ENCODE results near the gene TANGO2. TPM values are rescaled to one million over a fixed set of nuclear protein-coding genes. Genes with fewer than 3 reads are reported as not detected.

The TANGO2 gene
- polyA plus RNA-seq, 1 donor from 2014 or later: 12.7 TPM

DNA sequence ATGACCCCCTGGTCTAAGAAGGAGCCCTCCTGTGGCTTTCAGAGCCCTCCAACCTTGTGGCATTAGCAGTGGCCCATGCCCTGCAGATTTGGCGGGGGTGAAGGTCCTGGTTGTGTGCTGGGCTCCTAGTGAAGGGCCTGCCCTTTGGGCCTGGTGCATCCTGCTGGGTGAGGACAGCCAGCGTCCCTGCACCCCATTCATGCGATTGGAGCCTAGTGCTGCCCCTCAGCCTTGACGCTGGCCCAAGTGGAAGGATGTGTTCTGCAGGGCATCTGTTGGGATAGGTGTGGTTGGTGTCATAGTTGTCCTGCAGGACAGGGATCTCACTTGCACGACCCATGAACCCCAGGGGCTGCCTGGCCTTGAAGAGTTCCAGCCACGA is 31.0 kb downstream of the TANGO2 start:
- TF ChIP-seq SMC3 (conservative IDR thresholded peaks at IDR 0.05; ENCODE audit: poor library complexity): no peak
- H3K9me3 ChIP-seq (ENCODE audit: low read length): no peaks in the 10 kb centered on the region
- no peaks in the 10 kb centered on the region for H3K79me2 ChIP-seq (replicated peaks; ENCODE audit: insufficient read depth, low read length)
- H3K9me2 ChIP-seq (ENCODE audit: insufficient read depth, low read length): no peaks in the 10 kb centered on the region
- no peak overlapping the region for H2AFZ ChIP-seq (ENCODE audit: low read depth, low read length)
- H3K4me2 ChIP-seq (ENCODE audit: low read length): no peak overlapping the region
- no peak overlapping the region for H3K27ac ChIP-seq (ENCODE audit: low read length)
- no peaks in the 10 kb centered on the region for H4K20me1 ChIP-seq (ENCODE audit: insufficient read depth)
- no peaks in the 10 kb centered on the region for H3F3A ChIP-seq (ENCODE audit: insufficient read depth, low read length, poor library complexity, severe bottlenecking)
- no peaks in the 10 kb centered on the region for H3K27me3 ChIP-seq (ENCODE audit: insufficient read depth, low read depth, low read length)
- no peak overlapping the region for H3K9ac ChIP-seq (ENCODE audit: low read length)
- H3K36me3 ChIP-seq (ENCODE audit: insufficient read depth, low read length): no peaks in the 10 kb centered on the region
- H3K4me3 ChIP-seq (ENCODE audit: low read length): no peak overlapping the region

- Histone ChIP-seq H3K27ac (ENCODE audit: low read length) (no peak overlapping the region), H3K9me3 (ENCODE audit: low read length) (no peaks in the 10 kb centered on the region), H3F3A (ENCODE audit: insufficient read depth, low read length, poor library complexity, severe bottlenecking) (no peaks in the 10 kb centered on the region), H3K4me2 (ENCODE audit: low read length) (no peak overlapping the region), H3K9ac (ENCODE audit: low read length) (no peak overlapping the region), H3K4me3 (ENCODE audit: low read length) (no peak overlapping the region), H3K79me2 (replicated peaks; ENCODE audit: insufficient read depth, low read length) (no peaks in the 10 kb centered on the region), H4K20me1 (ENCODE audit: insufficient read depth) (no peaks in the 10 kb centered on the region), H3K27me3 (ENCODE audit: insufficient read depth, low read depth, low read length) (no peaks in the 10 kb centered on the region), H3K36me3 (ENCODE audit: insufficient read depth, low read length) (no peaks in the 10 kb centered on the region), H2AFZ (ENCODE audit: low read depth, low read length) (no peak overlapping the region), H3K9me2 (ENCODE audit: insufficient read depth, low read length) (no peaks in the 10 kb centered on the region)
- TF ChIP-seq EP300 (conservative IDR thresholded peaks at IDR 0.05; ENCODE audit: poor library complexity, severe bottlenecking) (no peak), SMC3 (conservative IDR thresholded peaks at IDR 0.05; ENCODE audit: poor library complexity) (no peak), RAD21 (conservative IDR thresholded peaks at IDR 0.05) (no peak), MXI1 (conservative IDR thresholded peaks at IDR 0.05; ENCODE audit: poor library complexity, severe bottlenecking) (no peak), REST (IDR thresholded peaks at IDR 0.05; ENCODE audit: borderline replicate concordance) (no peak)
Observed at GRCh38 chr22:20052309-20053259, 31.7 kb downstream of the TANGO2 start.

DNA sequence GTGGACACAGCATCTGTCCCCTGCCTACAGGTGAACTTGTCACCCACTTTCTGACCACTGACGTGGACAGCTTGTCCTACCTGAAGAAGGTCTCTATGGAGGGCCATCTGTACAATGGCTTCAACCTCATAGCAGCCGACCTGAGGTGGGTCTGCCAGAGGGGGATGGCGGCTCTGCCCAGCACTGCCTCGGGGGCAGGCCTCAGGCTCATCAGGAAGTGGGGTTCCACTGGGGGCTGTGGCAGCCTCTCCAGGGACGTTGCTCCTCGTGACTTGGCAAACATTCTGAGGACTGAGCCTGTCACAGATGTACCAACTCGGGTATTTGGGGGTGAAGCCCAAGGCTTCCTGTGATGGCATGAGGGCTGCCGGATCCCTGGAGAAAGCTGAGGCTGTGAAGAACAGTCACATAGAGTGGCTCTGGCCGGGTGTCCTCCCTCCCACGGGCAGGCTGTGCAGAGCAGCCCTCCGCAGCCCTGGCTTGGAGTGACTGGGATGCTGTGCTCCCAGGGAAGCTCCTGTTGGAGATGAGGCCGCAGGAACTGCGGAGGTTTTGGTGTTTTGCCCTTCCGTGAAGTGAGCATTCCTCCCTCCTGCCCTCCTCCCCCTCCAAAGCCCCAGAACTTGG is 32.6 kb downstream of the TANGO2 start:
- Histone ChIP-seq H3K27ac (ENCODE audit: low read length) (no peak overlapping the region), H3K9me2 (ENCODE audit: insufficient read depth, low read length) (no peaks in the 10 kb centered on the region), H4K20me1 (ENCODE audit: insufficient read depth) (no peaks in the 10 kb centered on the region), H3K9me3 (ENCODE audit: low read length) (no peaks in the 10 kb centered on the region), H2AFZ (ENCODE audit: low read depth, low read length) (no peak overlapping the region), H3K36me3 (ENCODE audit: insufficient read depth, low read length) (no peaks in the 10 kb centered on the region), H3K27me3 (ENCODE audit: insufficient read depth, low read depth, low read length) (no peaks in the 10 kb centered on the region), H3F3A (ENCODE audit: insufficient read depth, low read length, poor library complexity, severe bottlenecking) (no peaks in the 10 kb centered on the region), H3K4me2 (ENCODE audit: low read length) (no peak overlapping the region), H3K79me2 (replicated peaks; ENCODE audit: insufficient read depth, low read length) (no peaks in the 10 kb centered on the region), H3K9ac (ENCODE audit: low read length) (no peak overlapping the region), H3K4me3 (ENCODE audit: low read length) (no peak overlapping the region)
- TF ChIP-seq EP300 (conservative IDR thresholded peaks at IDR 0.05; ENCODE audit: poor library complexity, severe bottlenecking): no peak
- no peak for TF ChIP-seq REST (IDR thresholded peaks at IDR 0.05; ENCODE audit: borderline replicate concordance)
- TF ChIP-seq POLR2AphosphoS5 (IDR thresholded peaks at IDR 0.05): no peak
- no peak for TF ChIP-seq TAF1 (IDR thresholded peaks at IDR 0.05; ENCODE audit: low read depth)
- TF ChIP-seq CTCF (IDR thresholded peaks at IDR 0.05; ENCODE audit: poor library complexity, severe bottlenecking): no peak
- TF ChIP-seq RAD21 (conservative IDR thresholded peaks at IDR 0.05): no peak
- TF ChIP-seq SMC3 (conservative IDR thresholded peaks at IDR 0.05; ENCODE audit: poor library complexity): no peak
- TF ChIP-seq MXI1 (conservative IDR thresholded peaks at IDR 0.05; ENCODE audit: poor library complexity, severe bottlenecking): no peak

Measured in neural cell (in vitro differentiated cells).